ENCODE data around the gene TMEM200B. TPM values are rescaled to one million over a fixed set of nuclear protein-coding genes. Genes with fewer than 3 reads are reported as not detected.
"Not testable (repeated sequence)": the region's sequence is repeated elsewhere in the genome, so short reads cannot be mapped to it uniquely, and the experiment has no call there.

Gene TMEM200B
- total and polyA plus RNA-seq, 3 donors from 2014 or later = 35.6 to 41.3 (median 40.3) TPM

DNA sequence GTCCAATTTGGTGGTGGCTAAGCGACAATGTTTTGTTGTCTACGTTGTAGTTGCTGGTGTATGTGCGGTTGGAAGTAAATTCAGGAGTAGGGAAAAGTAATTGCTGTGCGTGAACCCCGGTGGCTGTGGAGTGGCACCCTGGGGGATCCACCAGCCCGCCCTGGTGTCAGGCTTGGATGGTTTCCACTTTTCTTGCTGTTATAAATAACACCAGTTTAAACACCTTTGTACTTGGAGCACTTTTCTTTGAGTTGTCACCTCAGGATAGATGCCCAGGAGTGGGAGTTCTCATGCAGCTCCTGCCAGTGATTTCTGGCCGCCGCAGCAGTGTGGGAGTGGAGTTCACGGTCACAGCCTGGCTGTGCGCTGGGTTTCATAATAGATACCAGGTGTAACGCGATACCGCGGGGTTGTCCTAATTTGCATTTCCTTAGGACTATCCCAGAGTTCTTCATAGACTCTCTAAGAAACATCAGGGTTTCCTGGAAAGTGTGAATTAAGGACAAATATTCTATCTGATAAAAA lies 12.8 kb upstream of the TMEM200B start:
- whole genome bisulfite sequencing, 2 donors = 28 to 34% methylated on average over 14 of the region's 14 CpGs
- H3K9me3 ChIP-seq = no peaks in the 10 kb centered on the region
- H3K27ac ChIP-seq = no peak overlapping the region
- DNase-seq = peak; percentile 87
- no peak overlapping the region for H3K4me3 ChIP-seq
- intact Hi-C loops (cut with DNase I; ENCODE audit: low total_unique reads) = no loop called here
- no peaks in the 10 kb centered on the region for H3K27me3 ChIP-seq
- no peaks in the 10 kb centered on the region for H3K36me3 ChIP-seq (ENCODE audit: low read depth, missing control alignments)
- no peak for TF ChIP-seq POLR2A (IDR thresholded peaks at IDR 0.05)
- no peak for TF ChIP-seq CTCF (IDR thresholded peaks at IDR 0.05)
- H3K4me1 ChIP-seq = peaks cover 11% of the 10 kb centered on the region

DNA sequence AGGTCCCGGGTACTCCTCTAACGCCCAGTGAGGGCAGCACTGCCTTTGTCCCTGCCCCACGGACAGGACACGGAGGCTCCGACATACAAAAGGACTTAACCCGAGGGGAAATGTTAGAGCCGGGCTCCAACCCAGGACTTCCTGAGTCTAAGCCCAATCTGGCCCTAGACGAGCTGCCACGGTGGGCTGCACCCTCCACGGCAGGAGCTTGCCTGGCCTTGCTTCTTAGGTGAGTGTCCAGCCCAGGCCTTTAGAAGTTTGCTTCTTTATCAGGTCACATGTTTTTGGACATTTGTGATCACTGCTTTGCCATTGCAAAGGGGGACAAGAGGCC lies 11.0 kb upstream of the TMEM200B start:
- 59% methylated on average over 10 of the region's 10 CpGs; no CpG with 5 or more reads in 1 of the 2 donors for WGBS, 2 donors
- TF ChIP-seq POLR2A (IDR thresholded peaks at IDR 0.05) = no peak
- TF ChIP-seq CTCF (IDR thresholded peaks at IDR 0.05) = no peak
- DNase-seq = no peak
- no peaks in the 10 kb centered on the region for H3K27me3 ChIP-seq
- no peak overlapping the region for H3K4me3 ChIP-seq
- peaks cover 11% of the 10 kb centered on the region for H3K4me1 ChIP-seq
- no peak overlapping the region for H3K27ac ChIP-seq
- intact Hi-C loops (cut with DNase I; ENCODE audit: low total_unique reads) = no loop called here
- H3K9me3 ChIP-seq = no peaks in the 10 kb centered on the region
- no peaks in the 10 kb centered on the region for H3K36me3 ChIP-seq (ENCODE audit: low read depth, missing control alignments)

- intact Hi-C loops (cut with DNase I; ENCODE audit: low total_unique reads) = no loop called here
- no peaks in the 10 kb centered on the region for H3K36me3 ChIP-seq (ENCODE audit: low read depth, missing control alignments)
- H3K27ac ChIP-seq = no peak overlapping the region
- WGBS, 2 donors = 42 to 59% methylated on average over 26 to 46 of the region's 55 CpGs
- H3K4me3 ChIP-seq = no peak overlapping the region
- DNase-seq = peak; percentile 39
- peaks cover 11% of the 10 kb centered on the region for H3K4me1 ChIP-seq
- H3K9me3 ChIP-seq = no peaks in the 10 kb centered on the region
- no peak for TF ChIP-seq CTCF (IDR thresholded peaks at IDR 0.05)
- no peak for TF ChIP-seq POLR2A (IDR thresholded peaks at IDR 0.05)
- H3K27me3 ChIP-seq = no peaks in the 10 kb centered on the region
Measured at GRCh38 chr1:29133861-29134694, 10.4 kb upstream of the TMEM200B start.

DNA sequence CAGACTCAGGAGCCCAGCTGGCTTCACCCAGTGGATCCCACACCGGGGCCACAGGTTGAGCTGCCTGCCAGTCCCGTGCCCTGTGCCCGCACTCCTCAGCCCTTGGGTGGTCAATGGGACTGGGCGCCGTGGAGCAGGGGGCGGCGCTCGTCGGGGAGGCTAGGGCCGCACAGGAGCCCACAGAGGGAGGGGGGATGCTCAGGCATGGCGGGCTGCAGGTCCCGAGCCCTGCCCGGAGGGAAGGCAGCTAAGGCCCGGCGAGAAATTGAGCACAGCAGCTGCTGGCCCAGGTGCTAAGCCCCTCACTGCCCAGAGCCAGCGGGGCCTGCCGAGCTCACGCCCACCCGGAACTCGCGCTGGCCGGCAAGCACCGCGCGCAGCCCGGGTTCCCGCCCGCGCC lies 7.4 kb upstream of the TMEM200B start:
- H3K36me3 ChIP-seq (ENCODE audit: low read depth, missing control alignments); H3K4me1 ChIP-seq; H3K27ac ChIP-seq; H3K27me3 ChIP-seq; DNase-seq; H3K9me3 ChIP-seq; H3K4me3 ChIP-seq; intact Hi-C loops (cut with DNase I; ENCODE audit: low total_unique reads): not testable (repeated sequence)
- 68 to 69% methylated on average over 14 to 24 of the region's 29 CpGs for WGBS, 2 donors

- H3K27ac ChIP-seq = no peak overlapping the region
- peaks cover 14% of the 10 kb centered on the region for H3K4me1 ChIP-seq
- WGBS, 2 donors = 83 to 84% methylated on average over 5 of the region's 5 CpGs
- H3K27me3 ChIP-seq = no peaks in the 10 kb centered on the region
- no peaks in the 10 kb centered on the region for H3K9me3 ChIP-seq
- no peak overlapping the region for H3K4me3 ChIP-seq
- DNase-seq = no peak
- H3K36me3 ChIP-seq (ENCODE audit: low read depth, missing control alignments) = no peaks in the 10 kb centered on the region
- TF ChIP-seq CTCF (IDR thresholded peaks at IDR 0.05) (no peak), POLR2A (IDR thresholded peaks at IDR 0.05) (no peak)
- intact Hi-C loops (cut with DNase I; ENCODE audit: low total_unique reads) = no loop called here
Measured at GRCh38 chr1:29129916-29130315, 6.2 kb upstream of the TMEM200B start.

All from testis (tissue), 3 donors.